A673 (cell line): ENCODE data around the gene TSPAN5.

Experiments used
- CTCF ChIP-seq: fragments of 300-800, 200-600 bp; sonication (generic); conservative IDR thresholded peaks from 2 replicates; pipeline ENCODE4 v1.5.1; 2017; ENCODE audit warnings: low read depth, mild to moderate bottlenecking, antibody characterized with exemption, low read length, moderate library complexity, mixed read lengths
- EZH2 ChIP-seq: fragments of 200-600 bp; sonication (generic); IDR thresholded peaks from 2 replicates; pipeline ENCODE4 v1.6.1; 2017; ENCODE audit warnings: borderline replicate concordance, low read depth, mild to moderate bottlenecking, mixed read lengths, antibody characterized with exemption, low read length; ENCODE audit not compliant: poor library complexity, severe bottlenecking

GRCh38 chr4:98522636-98523395 lies 135.6 kb downstream of the TSPAN5 start:
- TF ChIP-seq CTCF, result no peak
- TF ChIP-seq EZH2, result no peak
